HK-2 (cell line): ENCODE measurements around the gene ZSWIM7.
"Not testable (repeated sequence)": the region's sequence is repeated elsewhere in the genome, so short reads cannot be mapped to it uniquely, and the experiment has no call there.

ENCODE experiments used
- DNase-seq: peaks from one replicate; pipeline ENCODE4 v3.0.0-alpha.2; 2018; ENCODE audit not compliant: unreplicated experiment

Gene ZSWIM7

DNA sequence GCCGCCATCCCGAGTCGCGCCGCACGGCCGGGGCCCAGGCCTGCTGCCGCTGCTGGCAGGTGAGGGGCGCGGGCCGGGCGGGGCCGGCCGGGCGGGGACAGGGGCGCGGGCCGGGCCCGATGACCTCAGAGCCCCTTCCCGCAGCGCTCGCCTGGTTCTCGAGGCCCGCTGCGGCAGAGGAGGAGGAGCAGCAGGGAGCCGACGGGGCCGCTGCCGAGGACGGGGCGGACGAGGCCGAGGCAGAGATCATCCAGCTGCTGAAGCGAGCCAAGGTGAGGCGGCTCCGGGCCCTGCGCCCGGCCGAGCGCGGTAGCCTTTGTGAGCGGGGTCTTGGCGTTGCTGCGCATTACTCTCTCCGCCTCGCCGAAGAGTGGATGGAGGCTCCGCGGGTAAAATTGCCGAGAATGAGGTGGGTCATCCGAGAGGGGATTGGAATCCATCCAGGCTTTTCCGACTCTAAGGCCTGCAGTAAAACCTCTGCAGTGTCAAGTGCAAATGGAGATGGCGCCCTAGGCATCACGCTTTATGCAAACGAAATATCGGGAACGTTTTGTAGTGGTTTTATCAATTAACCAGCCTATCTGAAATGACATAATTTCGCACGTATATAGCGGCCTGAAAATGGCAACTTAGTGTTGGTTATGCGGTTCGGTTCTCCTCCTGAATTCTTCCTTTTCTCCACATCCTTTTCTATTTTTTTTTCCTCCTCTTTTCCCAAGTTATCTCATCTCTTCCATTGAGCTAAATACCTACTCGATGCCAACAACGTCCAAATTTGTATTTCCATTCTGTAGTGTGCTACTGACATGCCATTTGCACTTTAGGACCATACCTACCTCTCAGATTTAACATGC is 697 bp upstream of the ZSWIM7 start:
- DNase-seq = no peak

DNA sequence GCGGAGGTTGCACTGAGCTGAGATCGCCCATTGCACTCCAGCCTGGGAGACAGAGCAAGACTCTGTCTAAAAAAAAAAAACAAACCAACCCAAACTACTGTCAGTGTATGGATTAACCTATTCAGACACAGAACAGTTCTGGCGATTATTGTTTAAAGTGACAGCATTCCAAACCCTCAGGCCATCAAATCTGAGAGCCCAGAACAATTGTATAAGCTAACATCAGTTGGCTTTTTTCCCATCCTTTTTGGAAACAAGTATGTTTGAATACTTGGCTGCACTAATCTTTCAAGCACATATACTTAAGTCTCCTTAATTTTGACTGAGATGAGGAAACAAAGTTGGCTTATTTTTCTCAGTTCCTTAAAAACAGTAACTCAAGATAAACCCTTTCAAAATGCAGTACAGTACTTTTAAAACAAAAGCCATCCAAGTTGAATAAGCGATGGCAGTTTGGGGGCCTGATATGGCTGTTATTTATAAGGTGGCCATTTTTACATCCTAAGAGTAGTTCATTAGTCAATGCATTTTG is 1.4 kb downstream of the ZSWIM7 start:
- no peak for DNase-seq

DNA sequence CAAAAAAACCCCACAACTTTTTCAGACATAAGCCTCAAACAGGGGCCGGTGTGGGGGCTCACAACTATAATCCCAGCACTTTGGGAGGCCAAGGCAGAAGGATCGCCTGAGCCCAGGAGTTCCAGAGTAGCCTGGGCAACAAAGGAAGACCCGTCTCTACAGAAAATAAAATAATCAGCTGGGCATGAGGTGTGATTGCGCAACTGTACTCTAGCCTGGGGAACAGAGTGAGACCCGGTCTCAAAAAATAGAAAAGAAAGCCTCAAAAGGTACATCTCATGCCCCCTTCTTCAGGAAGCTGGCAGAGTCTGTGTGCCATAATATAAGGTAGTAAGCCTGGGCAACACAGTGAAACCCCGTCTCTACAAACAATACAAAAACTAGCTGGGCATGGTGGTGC is 3.2 kb downstream of the ZSWIM7 start:
- no peak for DNase-seq

DNA sequence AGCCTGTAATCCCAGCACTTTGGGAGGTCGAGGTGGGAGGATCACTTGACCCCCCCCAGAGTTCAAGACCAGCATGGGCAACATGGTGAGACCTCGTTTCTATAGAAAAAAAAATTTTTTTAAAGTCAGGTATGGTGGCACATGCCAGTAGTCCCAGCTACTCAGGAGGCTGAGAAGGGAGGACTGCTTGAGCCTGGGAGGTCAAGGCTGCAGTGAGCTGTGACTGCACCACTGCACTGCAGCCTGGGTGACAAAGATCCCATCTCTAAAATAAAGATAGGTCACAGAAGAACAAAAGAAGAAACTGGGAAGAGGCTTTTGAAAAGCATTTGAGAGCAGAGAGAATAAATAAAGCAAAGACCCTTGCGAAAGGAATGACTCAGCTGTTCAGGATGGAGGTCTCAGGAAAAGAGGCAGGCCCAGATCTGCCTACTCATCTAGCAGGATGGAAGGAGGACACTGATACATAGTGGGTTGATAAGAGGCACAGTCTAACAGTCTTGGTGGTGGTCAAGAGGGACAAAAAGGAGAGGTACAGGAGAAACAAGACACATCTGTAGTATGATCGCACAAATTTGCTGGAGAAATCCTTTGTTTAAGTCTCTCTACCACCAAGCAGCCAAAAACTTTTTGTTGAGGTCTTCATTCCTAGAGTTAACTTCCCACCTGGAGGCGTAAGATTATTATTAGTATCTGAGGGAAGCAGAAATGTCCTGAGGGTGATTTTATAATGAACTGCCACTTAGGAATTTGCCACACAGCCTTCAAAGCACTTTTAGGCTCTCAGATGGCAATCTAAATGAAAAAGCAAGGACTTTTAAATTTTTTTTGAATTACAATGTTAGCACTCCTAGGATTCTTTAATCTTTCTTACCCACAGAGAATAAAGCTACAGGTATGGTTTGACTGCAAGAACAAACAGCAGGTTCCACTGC is 17.6 kb downstream of the ZSWIM7 start:
- DNase-seq = no peak

DNA sequence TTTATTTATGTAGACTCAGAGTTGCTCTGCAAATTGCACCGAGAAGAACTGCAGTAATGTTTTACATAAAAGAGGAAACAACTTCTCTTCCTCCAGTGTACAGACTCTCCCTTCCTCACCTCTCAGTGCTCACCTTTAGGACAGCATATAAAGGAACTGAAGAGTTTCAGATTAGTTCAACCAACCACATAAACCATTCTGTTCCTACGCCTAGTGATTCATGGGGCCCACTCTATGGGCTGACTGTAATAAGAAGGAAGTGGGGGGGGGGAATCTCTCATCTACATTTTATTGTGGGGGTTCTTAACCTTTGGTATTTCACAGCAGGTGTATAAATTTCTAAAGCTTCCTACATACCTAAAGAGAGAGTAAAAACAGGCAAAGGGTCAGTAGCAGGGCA is 18.3 kb downstream of the ZSWIM7 start:
- DNase-seq = no peak

DNA sequence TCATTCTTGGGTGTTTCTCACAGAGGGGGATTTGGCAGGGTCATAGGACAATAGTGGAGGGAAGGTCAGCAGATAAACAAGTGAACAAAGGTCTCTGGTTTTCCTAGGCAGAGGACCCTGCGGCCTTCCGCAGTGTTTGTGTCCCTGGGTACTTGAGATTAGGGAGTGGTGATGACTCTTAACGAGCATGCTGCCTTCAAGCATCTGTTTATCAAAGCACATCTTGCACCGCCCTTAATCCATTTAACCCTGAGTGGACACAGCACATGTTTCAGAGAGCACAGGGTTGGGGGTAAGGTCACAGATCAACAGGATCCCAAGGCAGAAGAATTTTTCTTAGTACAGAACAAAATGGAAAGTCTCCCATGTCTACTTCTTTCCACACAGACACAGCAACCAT is 20.5 kb downstream of the ZSWIM7 start:
- not testable (repeated sequence) for DNase-seq

DNA sequence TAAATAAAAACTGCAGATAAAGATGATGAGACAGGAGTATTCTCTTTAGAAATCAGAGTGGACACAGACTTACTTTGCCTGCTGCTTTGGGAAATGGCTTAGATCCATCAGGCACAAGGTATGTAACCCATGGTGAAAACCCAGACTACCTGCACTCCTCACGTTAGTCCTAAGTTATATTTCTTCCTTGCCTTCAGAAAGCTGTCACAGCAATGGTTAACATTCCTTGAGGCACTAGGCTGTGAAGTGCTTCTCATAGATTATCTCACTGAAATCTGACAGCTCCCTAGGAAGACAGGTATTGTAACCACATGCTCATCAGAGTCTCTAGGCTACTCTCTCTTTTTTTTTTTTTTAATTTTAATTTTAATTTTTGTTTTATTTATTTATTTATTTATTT is 20.9 kb downstream of the ZSWIM7 start:
- DNase-seq = no peak

DNA sequence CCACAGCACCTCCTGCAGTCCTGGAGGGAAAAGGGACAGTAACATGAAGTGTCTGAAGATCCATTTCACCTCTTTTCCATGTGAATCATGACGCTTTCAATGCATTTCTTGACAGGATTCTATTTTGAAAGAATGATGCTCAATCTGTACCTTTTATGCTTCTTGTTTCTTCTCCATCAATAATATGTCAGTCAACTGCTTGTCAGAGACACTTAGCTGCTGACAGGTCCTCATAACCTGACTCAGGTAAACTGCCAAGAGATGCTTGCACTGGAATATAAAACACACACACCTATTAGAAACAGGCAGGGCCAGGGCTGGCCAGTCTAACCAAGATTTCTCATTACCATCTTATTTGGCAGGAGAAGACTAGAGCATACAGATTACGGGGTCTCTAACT is 21.6 kb downstream of the ZSWIM7 start:
- no peak for DNase-seq

DNA sequence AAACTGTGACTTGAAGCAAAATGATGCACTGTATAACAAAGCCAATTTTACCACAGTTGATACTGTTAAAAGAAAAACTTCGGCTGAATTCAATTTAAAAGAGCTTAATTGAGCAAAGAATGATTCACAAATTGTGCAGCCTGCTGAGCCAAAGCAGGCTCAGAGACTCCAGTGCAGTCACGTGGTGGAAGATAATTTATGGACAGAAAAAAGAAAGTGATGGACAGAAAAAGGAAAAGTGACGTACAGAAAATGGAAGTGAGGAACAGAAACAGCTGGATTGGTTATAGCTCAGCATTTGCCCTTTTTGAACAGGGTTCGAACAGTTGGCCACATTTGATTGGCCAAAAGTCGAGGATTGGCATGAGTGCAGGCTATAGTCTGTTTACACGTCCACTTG is 25.7 kb downstream of the ZSWIM7 start:
- no peak for DNase-seq

DNA sequence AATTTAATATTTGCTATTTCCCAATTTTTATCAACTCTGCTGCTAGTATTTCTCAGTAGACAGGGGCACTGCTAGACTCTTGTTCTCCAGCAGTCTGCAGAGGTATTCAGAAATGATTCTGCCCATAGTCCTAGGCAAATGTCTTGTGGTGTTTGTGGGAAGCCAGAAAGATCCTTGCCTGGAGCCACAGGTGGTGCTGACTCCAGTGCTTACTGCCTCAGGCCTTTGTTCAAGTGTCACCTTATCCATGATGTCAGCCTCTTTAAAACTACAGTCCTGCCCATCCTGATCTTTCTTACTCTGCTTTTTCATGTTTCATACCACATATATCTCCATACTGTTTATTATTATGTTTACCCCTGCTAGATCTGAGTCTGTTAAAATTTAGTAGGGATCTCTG is 26.5 kb downstream of the ZSWIM7 start:
- DNase-seq = no peak

DNA sequence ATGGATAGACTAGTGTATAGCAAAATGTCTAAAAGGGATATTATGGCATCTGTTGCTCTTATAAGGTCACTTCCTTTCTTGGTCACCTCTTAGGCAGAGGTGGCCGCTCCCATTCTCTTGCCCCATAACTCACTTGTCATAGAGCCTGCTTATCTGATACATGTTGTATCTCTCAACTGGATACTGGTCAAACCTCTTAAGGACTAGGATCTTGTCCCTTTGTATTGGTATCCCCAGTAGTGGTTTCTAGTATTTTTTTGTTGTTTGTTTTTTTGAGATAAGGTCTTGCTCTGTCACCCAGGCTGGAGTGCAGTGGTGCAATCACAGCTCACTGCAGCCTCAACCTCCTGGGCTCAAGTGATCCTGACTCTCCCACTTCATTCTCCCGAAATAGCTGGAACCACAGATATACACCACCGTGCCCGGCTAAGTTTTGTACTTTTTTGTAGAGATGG is 27.0 kb downstream of the ZSWIM7 start:
- no peak for DNase-seq

DNA sequence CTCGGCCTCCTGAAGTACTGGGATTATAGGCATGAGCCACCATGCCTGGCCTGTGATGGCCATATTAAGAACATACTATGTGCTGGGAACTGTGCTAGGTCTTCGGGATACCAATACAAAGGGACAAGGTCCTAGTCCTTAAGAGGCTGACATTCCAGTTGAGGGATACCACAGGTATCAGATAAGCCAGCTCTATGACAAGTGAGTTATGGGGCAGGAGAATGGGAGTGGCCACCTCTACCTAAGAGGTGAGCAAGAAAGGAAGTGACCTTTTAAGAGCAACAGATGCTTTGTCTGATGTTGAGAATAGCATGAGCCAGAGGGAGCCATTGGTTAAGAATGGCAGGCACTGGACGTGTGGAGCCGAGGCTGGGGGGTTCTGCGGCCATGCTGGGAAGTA is 27.6 kb downstream of the ZSWIM7 start:
- DNase-seq = no peak

DNA sequence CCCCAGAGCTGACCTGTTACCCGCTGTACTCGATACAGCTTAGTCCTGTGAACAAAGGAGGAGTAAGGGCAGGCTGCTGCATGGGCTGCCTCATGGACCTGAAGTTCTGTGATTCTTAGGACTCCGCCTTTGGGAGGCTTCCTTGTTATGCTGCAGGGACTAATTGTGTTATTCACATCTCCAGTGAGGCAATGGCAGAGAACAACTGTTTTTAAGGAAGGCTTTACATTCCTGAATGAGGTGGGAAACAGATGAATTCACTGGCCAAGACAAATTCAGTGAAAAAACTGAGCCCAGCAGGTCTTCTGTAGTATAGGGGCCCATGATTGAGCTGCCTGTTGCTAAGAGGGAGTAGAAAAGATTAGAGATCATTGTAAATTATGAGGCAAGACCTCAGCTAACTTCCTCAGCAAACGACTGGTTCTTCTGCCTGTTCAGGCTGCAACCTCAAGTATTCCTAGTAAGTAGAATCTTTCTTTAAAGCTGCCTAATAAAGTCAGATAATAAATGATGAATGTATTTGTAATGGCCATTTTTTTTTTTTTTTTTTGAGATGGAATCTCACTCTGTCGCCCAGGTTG is 28.3 kb downstream of the ZSWIM7 start:
- no peak for DNase-seq

DNA sequence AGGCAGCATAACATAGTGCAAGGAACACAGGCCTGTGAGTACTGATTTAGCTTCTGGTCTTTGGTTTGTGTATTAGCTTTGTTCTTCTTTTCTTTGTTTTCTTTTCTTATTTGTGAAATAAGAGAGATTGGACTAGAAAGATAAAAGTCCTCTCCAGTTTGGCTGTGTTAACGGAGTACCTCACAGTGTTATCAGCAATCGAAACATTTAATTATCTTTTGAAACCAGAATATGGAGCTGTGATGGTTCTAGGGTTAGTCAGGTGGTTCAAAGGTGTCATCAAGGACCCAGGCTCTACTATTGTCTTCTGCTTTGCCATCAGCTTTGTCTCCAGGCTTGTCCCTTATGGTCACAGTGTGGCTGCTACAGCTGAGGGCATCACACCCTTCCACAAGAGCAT is 29.0 kb downstream of the ZSWIM7 start:
- no peak for DNase-seq

DNA sequence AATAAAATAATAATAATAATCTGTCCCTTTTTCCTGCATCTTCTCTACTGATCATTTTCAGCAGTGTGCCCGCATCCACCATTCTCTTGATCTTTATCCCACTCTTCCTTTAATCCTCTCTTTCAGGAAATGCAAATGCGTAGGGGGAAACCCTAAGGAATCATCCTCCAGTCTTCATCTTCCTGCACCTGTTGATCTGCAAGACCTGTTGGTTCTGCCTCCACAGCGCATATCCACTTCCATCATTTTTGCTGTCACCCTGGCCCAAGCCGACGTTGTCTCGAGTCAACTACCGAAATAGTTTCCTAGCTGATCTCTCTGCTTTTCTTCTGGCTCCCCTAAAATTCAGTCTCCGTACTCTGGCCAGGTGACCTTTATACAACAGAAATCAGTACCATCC is 30.0 kb downstream of the ZSWIM7 start:
- DNase-seq = no peak

DNA sequence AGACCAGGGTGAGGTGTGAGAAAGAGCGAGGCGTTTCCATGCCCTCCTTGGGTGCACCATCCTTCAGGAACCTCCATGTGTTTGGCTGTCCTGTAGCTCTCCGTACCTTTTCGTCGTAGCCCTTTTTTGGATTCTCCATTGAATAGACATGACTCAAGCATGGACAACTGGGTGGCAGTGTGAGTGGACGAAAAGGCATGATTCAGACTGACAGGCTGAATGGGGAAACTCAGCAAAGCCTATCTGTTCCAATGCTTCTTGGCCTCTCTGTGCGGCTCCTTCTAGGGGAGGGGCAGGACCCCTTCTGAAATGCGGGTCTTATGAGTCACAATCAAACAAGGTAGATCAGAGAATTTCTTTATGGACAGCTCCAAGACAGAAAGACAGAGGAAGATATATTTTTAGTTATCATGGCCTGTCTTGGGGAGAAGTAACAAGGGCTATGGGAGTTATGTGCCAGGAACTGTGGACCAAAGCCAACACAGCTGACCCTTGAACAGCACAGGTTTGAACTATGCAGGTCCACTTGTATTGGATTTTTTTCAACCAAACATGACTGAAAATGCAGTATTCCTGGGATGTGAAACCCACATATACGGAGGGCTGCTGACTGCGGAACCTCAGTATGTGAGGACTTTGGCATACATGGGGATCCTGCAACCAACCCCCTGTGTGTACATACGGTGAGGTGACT is 31.7 kb downstream of the ZSWIM7 start:
- DNase-seq = no peak

DNA sequence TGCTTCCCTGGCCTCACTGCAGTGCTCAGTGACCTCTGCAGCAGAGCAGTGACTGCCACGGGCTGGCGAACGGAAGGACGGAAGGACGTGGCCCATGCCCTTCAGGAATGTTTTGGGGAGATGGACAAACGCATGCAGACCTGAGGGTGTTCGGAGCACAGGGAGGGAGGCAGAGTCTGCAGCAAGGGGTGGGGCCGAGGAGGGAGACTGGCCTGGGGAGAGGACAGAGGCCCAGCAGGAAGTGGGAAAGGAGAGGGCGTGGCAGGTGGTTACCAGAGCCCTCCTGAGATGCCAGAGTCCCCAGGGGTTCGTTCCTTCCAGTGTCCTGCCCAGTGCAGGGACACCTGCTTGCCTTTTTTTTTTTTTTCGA is 32.6 kb downstream of the ZSWIM7 start:
- no peak for DNase-seq

DNA sequence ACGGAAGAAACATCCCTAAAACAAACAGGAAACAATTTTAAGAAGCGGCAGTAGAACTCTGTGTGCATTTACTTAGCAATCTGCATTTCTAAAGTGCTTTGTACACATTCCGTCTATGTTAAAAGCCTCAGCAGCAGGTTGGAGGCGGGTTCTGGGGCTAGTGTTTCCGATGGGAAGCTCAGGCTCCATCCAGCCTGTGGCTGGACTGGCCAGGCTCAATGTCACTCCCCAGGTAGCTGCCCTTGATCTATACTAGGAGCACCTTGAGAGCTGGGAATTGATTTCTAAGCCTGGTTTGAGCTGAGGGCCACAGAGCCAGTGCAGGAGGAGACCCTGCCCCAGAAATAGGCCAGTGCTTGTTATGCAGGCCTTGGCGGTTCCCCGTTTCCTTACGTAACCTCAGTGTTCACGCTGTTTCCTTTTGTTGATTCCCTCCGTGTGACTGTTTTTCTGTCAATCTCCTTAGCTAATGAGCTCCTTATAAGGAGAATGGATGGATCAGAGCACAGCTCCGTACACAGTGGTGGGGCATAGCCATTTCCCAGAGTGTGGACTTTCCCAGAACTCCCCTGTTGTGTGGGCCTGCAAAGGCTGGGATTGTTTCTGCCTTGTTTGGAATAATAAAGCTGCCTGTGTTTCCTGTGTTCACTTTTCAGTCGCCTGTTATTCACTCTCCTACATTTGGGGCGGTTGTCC is 33.2 kb downstream of the ZSWIM7 start:
- no peak for DNase-seq

DNA sequence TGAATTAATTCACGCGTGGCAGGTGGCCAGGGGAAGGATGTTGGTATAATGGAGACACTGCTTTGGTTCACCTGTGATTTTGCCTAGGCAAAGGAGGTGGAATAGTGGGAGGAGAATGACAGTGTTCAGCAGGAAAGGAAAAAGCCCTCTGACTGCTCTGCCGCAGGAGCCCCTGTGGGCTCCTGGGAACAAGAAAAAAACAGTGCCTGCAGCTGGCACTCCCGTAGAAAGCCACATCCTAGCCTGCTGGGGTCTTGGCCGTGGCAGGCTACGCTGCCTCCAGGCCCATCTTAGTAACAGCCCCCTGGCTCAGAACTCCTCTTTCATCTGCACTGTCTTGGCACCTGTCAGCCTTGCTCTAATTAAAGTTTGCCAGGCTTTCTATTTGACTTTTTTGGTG is 34.0 kb downstream of the ZSWIM7 start:
- DNase-seq = no peak

DNA sequence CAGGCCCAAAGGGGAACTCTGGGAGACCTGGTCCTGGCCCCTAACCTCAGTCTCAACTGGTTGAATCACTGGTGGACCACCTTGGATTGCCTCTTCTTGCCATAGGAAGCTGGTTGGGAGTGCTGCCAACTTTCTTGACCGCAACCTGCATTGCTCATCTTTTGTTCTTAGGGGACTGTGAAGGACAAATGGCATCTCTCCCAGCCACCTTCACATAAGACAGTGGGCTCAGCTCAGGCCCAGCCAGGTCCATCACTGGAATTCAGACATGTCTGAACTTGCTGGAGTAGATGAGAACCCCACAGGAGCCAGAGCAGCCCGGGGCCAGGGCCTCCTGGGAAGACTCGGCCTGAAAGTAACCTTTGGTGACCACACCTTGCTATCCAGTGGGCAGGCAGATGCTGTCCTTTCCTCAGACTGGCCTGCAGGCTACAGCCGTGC is 35.8 kb downstream of the ZSWIM7 start:
- DNase-seq = peak; percentile 58

DNA sequence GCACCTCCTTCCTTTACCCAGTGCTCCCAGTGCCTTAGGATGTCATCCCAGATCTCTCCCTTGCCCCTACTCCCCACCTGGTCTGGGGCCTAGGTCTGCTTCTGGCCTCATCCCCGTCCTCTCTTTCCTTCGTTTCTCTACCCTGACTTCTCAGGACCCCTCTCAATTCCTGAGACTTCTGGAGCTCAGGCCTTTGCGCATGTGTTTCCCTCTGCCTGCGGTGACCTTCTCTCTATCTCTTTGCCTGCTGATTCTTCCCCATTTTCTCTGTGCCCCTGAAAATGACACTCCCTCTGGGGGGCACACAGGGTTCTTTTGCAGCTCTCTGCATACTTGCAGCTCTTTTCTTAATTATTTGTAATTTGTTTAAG is 41.0 kb downstream of the ZSWIM7 start:
- DNase-seq = no peak
